Activated CD8-positive, alpha-beta memory T cell treated with anti-CD3 and anti-CD28 coated beads, Interleukin-2, amount 50 U/mL, for 4 hours (primary cell): ENCODE measurements around the gene PTPN2.

Source experiments
- DNase-seq: peaks from one replicate; pipeline ENCODE4 v3.0.0-alpha.2; 2020

Gene PTPN2

DNA sequence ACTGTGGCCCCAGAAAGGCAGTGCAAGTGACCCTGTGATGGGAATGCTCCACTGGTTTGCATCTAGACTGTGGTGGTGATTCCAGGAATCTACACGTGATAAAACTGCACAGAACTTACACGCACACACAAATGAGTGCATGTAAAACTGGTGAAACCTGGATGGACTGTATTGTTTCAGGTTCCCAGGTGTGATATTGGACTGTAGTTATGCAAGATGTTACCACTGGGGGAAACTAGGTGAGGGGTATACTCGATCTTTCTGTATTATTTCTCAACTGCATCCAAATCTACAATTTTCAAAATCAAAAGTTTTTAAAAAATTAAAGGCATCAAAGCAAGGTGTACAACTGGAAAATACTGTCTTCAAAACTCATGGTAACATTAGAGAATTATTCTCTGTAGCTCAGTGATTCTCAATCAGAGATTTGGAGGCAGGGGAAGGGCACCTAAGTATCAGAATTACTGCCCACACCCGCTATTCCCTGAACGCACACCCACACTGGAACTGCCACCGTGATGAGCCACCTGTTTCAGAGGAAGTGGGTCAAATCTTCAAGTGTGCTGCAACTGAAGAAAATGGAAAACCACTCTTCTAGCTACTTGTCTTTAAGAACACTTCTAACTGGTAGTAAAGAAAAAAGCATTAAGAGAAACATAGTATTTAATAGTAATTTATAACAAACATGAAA, 26.7 kb downstream of the PTPN2 start:
- DNase-seq = no peak

GRCh38 chr18:12855916-12856315, 28.1 kb downstream of the PTPN2 start:
- no peak for DNase-seq

DNA sequence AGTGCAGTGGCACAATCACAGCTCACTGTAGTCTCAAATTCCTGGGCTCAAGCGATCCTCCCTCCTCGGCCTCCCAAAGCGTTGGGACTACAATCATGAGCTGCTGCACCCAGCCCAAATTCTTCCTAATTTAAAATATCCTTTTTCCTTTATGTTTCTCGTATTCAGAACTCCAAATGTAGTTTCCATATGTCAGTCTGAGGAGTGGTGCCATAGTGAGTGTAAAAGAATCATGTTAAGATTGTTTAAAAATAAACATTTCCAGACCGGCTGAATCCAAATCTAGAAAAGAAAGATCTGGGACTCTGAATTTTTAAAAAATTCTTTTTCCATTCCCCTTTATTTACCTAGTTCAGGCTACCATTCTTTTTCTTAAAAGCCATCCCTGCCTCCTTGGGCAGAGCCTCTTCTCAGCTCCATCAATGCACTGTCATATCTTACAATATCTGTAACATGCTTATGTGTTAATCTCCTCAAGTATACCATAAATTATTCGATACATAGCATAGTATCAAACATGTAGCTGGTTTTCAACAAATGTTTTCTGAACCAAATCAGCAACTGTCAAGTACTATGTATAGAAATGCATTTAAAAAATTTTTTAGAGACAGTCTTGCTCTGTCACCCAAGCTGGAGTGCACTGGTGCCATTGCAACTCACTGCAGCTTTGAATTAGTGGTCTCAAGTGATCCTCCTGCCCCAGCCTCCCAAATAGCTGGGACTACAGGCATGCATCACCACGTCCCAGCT, 31.3 kb downstream of the PTPN2 start:
- DNase-seq = no peak

DNA sequence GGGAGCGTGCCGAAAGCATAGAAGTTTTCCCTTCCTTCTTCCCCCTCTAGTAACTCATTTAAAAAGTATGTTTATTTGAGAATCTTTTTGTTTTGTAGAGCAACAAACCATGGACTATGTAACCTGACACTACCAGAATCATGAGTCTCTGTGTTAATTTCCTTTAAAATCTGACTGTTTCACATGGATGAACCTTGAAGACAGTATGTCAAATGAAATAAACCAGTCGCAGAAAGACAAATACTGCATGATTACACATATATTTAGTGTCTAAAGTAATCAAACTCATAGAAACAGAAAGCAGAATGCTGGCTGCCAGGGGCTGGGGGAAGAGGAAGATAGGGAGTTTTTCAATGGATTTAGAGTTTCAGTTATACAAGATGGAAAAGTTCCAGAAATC, 32.3 kb downstream of the PTPN2 start:
- no peak for DNase-seq

- DNase-seq = no peak
Measured at GRCh38 chr18:12849548-12849947, 34.5 kb downstream of the PTPN2 start.

GRCh38 chr18:12848405-12848804, 35.6 kb downstream of the PTPN2 start:
- DNase-seq = no peak

GRCh38 chr18:12844391-12844790, 39.6 kb downstream of the PTPN2 start:
- DNase-seq = no peak

GRCh38 chr18:12843420-12844350, 40.4 kb downstream of the PTPN2 start:
- DNase-seq = no peak

- no peak for DNase-seq
Measured at GRCh38 chr18:12842459-12843380, 41.3 kb downstream of the PTPN2 start.

GRCh38 chr18:12841070-12841469, 43.0 kb downstream of the PTPN2 start:
- DNase-seq = no peak

GRCh38 chr18:12840382-12840781, 43.7 kb downstream of the PTPN2 start:
- DNase-seq = no peak

DNA sequence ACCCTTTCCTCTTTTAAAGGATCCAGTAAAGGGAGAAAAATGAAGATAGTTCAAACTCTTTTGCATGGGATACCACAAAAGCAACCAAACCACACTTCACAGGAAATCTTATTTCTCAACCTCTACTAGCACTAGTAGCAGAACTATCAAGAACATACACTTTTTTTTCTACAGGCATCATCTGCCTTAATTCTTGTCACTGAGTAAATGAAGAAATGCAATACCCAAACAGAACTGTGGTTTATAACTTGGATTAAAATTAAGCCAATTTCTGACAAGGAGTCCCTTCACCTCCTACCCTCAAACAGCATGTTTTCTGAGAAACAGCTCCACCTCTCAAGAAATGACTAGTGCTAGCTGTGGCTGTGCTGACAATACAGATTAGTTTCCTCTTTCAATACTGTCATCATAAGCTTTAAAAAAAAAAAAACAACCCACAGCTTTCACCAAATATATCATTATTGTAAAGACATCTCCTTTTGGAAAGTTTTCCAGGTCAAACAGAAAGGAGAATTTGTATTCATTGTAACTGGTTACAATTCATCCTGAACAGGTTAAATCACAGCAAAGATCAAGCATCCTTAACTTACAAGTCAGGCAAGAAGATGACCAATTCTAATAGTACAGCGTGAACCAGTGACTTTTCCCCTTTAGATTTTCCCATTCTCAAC, 44.4 kb downstream of the PTPN2 start:
- DNase-seq = no peak

DNA sequence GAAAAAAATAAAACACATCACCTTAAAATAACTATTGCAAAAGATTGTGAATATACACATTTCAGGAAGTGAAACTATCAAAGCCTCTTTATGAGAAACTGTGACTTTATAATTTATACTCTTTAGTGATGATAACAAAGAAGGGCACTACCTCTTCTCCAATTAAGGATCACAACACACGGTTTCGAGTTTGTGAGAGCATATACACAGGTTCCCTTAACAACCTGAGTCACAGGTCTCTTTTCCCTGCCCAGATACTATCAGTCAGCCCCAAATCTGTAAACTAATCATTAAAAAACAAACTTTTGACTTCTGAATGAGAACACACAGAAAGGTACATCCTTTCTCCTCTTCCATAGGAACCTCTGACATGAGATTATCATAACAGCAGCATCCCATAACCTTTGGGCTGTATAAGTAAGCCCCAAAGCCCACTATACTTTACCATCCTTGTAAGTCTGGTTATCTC, 44.9 kb downstream of the PTPN2 start:
- no peak for DNase-seq

DNA sequence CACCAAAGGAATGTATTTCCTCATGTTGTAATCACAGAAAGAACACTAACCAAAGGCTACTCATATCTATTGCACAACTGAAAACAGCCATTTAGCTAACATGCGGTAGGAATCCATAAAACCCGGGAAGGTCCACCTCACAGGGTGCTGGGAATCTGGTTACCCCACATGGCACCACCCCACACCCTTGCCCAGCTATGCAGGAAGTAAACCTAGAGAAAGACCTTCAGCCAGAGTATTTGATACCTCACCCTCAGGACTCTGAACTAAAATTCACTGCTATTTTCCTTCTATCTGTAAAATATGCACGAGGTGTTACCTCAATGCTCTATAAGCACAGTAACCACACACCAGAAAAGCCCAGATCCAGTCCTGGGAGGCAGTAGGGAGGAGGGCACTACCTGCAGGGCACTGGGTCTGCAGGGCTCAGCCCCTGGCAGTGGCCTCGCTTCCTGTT, 45.8 kb downstream of the PTPN2 start:
- no peak for DNase-seq

DNA sequence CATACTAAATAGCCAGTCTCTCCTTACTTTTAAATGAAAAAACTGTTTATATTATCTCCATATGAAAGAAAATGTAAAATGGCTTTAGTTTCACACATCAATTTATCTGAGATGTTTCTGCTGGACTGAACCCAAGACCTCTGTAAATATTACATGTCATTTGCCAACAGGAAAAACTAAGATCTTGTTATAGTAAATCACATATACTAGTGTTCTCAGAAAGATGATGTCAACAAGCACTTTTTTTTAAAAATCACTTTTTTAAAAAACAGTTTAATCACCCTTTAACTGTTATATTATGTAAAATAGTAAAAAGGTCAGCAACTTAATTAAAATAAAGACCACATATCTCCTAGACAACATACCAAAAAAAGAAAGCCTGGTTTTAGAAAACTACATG, 46.3 kb downstream of the PTPN2 start:
- no peak for DNase-seq

- DNase-seq = no peak
Measured at GRCh38 chr18:12836551-12836950, 47.5 kb downstream of the PTPN2 start.

- DNase-seq = no peak
Measured at GRCh38 chr18:12828116-12829051, 55.7 kb downstream of the PTPN2 start.

- DNase-seq = no peak
Measured at GRCh38 chr18:12827588-12827987, 56.4 kb downstream of the PTPN2 start.

GRCh38 chr18:12825230-12825629, 58.8 kb downstream of the PTPN2 start:
- DNase-seq = no peak

GRCh38 chr18:12823892-12824291, 60.1 kb downstream of the PTPN2 start:
- DNase-seq = no peak
